Stomach (tissue), 4 donors: Measurements from ENCODE around the gene MYO18A.

ENCODE experiments used
- EP300 ChIP-seq: sonication (generic); formaldehyde crosslinking; IDR thresholded peaks from one replicate; pipeline ENCODE4 v1.6.1; 2017; ENCODE audit warnings: antibody characterized with exemption
- POLR2A ChIP-seq, 4 donors: fragments of 450-650 bp; IDR thresholded peaks; one replicate each; pipeline ENCODE4 v1.6.1; 2016; ENCODE audit warnings: antibody characterized with exemption in 4 of 4, control low read depth in 2 of 4, mild to moderate bottlenecking in 1 of 4, moderate library complexity in 1 of 4
- TF ChIP-seq, protein P1 (sequence below), 7 experiments: fragments of 450-650 bp in 4 of 7; fragments of 200-600 bp in 3 of 7; sonication (generic) in 3 of 7; IDR thresholded peaks; one replicate each; pipeline ENCODE4 v1.5.1; 2016 to 2019; ENCODE audit warnings: antibody characterized with exemption in 7 of 7, control low read depth in 2 of 7, mild to moderate bottlenecking in 1 of 7

DNA sequence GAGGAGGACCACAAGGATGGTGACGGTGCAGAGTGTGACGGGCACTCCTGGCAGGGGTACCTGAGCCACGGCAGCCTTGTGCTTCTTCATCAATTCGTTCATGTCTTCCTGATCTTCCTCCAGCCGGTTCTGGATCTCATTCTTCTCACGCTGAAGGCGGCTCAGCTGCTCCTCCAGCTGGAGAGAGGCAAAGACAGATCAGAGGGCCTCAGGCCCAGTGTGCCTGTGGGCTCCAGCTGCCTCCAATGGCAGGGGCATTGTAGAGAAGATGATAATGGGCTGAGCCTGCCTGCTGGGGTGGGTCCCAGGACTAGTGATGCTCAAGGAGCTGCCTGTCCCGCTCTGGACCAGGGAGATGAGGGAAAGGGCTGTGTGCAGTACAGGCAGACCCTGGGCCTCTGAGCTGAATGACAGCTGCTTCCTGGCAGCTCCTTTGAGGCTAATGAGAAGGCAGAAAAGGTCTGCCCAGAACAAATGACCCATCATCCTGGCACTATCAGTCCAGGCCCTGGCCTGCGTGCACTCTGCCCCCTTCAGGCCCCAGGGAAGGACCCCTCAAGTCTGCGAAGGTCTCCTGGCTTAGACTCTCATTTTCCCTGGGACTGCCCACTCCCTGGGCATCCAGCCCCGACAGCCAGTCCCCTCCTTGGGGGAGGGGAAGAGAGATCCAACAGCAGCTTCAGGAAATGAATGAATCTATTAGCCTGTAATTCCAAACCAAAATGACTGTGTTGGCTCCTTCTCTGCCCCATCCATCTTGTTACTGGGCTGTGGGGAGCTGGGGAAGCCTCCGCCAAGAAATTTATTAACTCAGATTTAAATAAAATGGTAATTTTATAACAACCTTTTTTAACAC is 89.2 kb downstream of the MYO18A start:
- TF ChIP-seq, protein P1, sequence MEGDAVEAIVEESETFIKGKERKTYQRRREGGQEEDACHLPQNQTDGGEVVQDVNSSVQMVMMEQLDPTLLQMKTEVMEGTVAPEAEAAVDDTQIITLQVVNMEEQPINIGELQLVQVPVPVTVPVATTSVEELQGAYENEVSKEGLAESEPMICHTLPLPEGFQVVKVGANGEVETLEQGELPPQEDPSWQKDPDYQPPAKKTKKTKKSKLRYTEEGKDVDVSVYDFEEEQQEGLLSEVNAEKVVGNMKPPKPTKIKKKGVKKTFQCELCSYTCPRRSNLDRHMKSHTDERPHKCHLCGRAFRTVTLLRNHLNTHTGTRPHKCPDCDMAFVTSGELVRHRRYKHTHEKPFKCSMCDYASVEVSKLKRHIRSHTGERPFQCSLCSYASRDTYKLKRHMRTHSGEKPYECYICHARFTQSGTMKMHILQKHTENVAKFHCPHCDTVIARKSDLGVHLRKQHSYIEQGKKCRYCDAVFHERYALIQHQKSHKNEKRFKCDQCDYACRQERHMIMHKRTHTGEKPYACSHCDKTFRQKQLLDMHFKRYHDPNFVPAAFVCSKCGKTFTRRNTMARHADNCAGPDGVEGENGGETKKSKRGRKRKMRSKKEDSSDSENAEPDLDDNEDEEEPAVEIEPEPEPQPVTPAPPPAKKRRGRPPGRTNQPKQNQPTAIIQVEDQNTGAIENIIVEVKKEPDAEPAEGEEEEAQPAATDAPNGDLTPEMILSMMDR (IDR thresholded peaks at IDR 0.05), result no peak
- no peak for TF ChIP-seq POLR2A (IDR thresholded peaks at IDR 0.05)
- no peak for TF ChIP-seq EP300
